Activated CD8-positive, alpha-beta T cell treated with anti-CD3 and anti-CD28 coated beads for 36 hours (primary cell): ENCODE results near the gene FFAR2. TPM values are rescaled to one million over a fixed set of nuclear protein-coding genes. Genes with fewer than 3 reads are reported as not detected.

ENCODE experiments used
- ATAC-seq: fragments of 200-7000 bp; cut with Tn5 transposase; one replicate; pipeline ENCODE4 v1.10.0; 2021; ENCODE audit warnings: mild to moderate bottlenecking, moderate library complexity
- CTCF ChIA-PET: fragments of 350-600 bp; sonication (Branson Sonifier 250); formaldehyde crosslinking; loops from one replicate; lab custom pipeline; 2021; ENCODE audit warnings: antibody characterized with exemption; lab: Charles Lee
- POLR2A ChIA-PET: fragments of 350-600 bp; sonication (Branson Sonifier 250); formaldehyde crosslinking; loops from one replicate; lab custom pipeline; 2021; ENCODE audit warnings: antibody characterized with exemption; lab: Charles Lee
- DNase-seq: peaks from one replicate; pipeline ENCODE4 v3.0.0-alpha.2; 2020
- H3K27ac Mint-ChIP-seq: one replicate; pipeline ENCODE4 v1.8.0; 2021; ENCODE audit warnings: mild to moderate bottlenecking, mixed read lengths
- H3K27me3 Mint-ChIP-seq: one replicate; pipeline ENCODE4 v1.8.0; 2021; ENCODE audit warnings: mixed read lengths
- H3K36me3 Mint-ChIP-seq: one replicate; pipeline ENCODE4 v1.8.0; 2021; ENCODE audit warnings: low read depth, mixed read lengths
- H3K4me1 Mint-ChIP-seq: one replicate; pipeline ENCODE4 v1.8.0; 2021; ENCODE audit warnings: low read depth, mixed read lengths
- H3K4me3 Mint-ChIP-seq: one replicate; pipeline ENCODE4 v1.8.0; 2021; ENCODE audit warnings: mild to moderate bottlenecking, moderate library complexity, mixed read lengths
- H3K9me3 Mint-ChIP-seq: one replicate; pipeline ENCODE4 v1.8.0; 2021; ENCODE audit warnings: mixed read lengths
- intact Hi-C: fragments of 100-400 bp; cut with micrococcal nuclease; formaldehyde crosslinking; loops from one replicate; pipeline ENCODE4 v1.10.0; 2022
- total RNA-seq, 2 experiments: library from RNA; stranded (reverse); gene quantifications; one replicate each; pipeline ENCODE4 v1.2.3, GENCODE V29; 2021
- TF ChIP-seq, protein P1 (sequence below): fragments of 200-600 bp; IDR thresholded peaks from one replicate; pipeline ENCODE4 v1.8.0; 2022; ENCODE audit warnings: antibody characterized with exemption, mild to moderate bottlenecking

The FFAR2 gene
- total RNA-seq, 2 experiments from 2014 or later: not detected

DNA sequence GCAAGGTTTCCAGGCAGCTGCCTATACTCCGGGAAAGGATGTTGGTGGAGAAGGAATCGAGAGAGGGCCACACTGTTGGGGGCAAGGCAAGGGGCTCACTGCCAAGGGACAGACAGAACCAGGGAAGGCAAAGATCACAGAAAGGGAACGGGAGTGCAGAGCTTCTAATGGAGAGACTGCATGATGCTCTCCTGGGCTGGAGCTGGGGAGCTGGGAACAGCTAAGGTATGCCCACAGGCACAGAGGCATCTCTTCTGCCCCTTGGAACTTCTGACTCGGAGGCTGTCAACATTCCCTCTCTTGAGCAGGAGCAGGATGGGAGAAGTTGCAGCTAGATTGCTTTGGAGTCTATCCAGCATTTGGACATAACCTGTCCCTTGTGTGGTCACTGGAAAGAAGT is 22.4 kb upstream of the FFAR2 start:
- POLR2A ChIA-PET: no interaction called here
- peaks cover 1% of the 10 kb centered on the region for H3K9me3 Mint-ChIP-seq
- no peak overlapping the region for H3K27ac Mint-ChIP-seq
- no peaks in the 10 kb centered on the region for H3K27me3 Mint-ChIP-seq
- CTCF ChIA-PET: no interaction called here
- ATAC-seq (no peak), DNase-seq (no peak)
- no peak overlapping the region for H3K4me3 Mint-ChIP-seq
- TF ChIP-seq, protein P1, sequence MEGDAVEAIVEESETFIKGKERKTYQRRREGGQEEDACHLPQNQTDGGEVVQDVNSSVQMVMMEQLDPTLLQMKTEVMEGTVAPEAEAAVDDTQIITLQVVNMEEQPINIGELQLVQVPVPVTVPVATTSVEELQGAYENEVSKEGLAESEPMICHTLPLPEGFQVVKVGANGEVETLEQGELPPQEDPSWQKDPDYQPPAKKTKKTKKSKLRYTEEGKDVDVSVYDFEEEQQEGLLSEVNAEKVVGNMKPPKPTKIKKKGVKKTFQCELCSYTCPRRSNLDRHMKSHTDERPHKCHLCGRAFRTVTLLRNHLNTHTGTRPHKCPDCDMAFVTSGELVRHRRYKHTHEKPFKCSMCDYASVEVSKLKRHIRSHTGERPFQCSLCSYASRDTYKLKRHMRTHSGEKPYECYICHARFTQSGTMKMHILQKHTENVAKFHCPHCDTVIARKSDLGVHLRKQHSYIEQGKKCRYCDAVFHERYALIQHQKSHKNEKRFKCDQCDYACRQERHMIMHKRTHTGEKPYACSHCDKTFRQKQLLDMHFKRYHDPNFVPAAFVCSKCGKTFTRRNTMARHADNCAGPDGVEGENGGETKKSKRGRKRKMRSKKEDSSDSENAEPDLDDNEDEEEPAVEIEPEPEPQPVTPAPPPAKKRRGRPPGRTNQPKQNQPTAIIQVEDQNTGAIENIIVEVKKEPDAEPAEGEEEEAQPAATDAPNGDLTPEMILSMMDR: no peak
- H3K36me3 Mint-ChIP-seq: no peaks in the 10 kb centered on the region
- intact Hi-C loops: no loop called here
- peaks cover 1% of the 10 kb centered on the region for H3K4me1 Mint-ChIP-seq

DNA sequence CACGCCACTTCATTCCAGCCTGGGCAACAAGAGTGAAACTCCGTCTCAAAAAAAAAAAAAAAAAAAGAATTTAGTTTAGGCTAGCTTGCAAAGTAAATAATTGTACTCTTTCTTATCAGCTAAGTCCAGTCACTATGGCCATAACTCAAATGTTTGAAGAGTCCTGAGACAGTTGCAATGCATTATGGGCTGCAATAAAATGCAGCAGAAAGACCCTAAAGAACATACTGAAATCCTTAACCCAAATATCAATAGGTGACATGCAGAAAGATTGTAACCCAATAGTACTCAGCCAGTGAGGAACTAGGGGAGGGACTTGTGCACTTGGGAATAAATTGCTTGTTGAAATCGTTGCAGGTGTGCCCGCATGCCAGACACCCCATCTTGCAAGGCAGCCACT is 20.9 kb upstream of the FFAR2 start:
- Mint-ChIP-seq H3K4me3 (no peak overlapping the region), H3K4me1 (peaks cover 3% of the 10 kb centered on the region), H3K36me3 (no peaks in the 10 kb centered on the region), H3K27me3 (no peaks in the 10 kb centered on the region), H3K9me3 (peaks cover 11% of the 10 kb centered on the region), H3K27ac (no peak overlapping the region)
- CTCF ChIA-PET: no interaction called here
- TF ChIP-seq, protein P1: no peak
- DNase-seq (no peak), ATAC-seq (no peak)
- POLR2A ChIA-PET: no interaction called here
- intact Hi-C loops: no loop called here

DNA sequence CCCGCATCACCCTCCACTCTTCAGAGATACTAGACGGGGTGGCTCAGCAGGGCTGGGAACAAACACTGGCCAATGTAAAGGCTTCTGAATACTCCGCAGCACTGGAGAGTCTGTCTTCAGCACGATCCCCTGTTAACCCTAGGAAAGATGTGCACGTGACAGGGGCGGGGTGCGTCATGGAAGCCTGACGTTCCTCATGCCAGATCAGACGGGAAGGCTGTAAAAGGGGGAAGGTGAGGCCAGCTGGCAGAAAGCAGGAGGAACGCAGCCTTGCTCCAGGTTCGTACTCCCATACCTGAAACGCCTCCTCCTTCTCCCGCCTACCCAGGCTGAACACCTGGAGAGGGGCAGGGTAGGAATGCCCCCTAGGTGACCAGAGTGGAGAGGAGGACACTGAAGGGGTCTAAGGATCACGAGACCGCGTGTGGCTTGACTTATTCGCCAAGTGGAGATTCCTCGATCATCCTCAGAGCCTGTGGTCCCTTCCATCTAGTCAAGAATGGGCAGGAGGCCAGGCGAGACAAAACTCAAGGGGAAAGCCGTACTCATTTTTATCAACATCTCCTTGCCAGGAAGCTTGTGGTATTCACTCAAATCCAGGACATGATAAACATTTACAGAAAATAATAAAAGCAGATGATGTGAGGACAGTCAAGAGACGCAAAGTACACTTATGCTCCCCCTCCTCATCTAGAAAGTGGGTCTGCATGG is 18.2 kb upstream of the FFAR2 start:
- CTCF ChIA-PET: no interaction called here
- peaks cover 3% of the 10 kb centered on the region for H3K4me1 Mint-ChIP-seq
- H3K27ac Mint-ChIP-seq: no peak overlapping the region
- POLR2A ChIA-PET: no interaction called here
- H3K9me3 Mint-ChIP-seq: peaks cover 11% of the 10 kb centered on the region
- TF ChIP-seq, protein P1: no peak
- no peaks in the 10 kb centered on the region for H3K36me3 Mint-ChIP-seq
- ATAC-seq (no peak), DNase-seq (no peak)
- peaks cover 3% of the 10 kb centered on the region for H3K27me3 Mint-ChIP-seq
- H3K4me3 Mint-ChIP-seq: no peak overlapping the region
- intact Hi-C loops: no loop called here

DNA sequence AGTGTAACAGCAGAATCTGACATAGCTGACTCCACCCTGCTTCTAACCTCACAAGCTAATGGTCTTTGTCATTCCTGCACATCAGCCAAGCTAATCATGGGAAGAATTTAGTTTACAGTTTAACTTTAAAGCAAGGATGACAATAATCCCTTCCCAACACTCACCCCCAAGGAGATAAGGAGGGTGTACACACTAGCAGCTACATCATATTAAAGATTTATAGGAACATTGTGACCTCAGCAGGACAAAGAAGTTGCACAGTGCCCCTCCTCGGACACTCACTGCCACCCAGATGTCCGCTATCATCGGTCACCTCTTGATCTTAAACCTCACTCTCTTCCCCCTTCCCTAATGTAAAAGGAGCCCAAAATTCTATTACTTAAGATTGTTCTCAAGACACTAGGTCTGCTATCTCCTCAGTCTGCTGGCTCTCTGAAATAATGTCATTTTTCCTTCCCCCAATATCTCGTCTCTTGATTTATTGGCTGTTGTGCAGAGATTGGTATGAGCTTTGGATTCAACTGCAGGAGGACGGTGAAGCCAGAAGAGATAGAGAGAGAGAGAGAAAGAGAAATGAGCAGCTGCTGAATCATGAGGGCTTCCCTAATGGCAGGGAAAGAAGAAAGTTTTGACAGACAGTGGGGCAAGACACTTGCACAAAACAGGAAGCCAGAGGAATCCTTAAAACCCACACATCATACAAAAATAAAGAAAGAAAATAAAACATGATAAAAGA is 17.5 kb upstream of the FFAR2 start:
- ChIA-PET CTCF (interaction anchor here (1.0 kb wide), 1 partner anchor 12 kb away, joined by 4 read pairs; no protein-coding TSS in a partner anchor), POLR2A (no interaction called here)
- Mint-ChIP-seq H3K36me3 (no peaks in the 10 kb centered on the region), H3K27me3 (peaks cover 3% of the 10 kb centered on the region), H3K9me3 (peaks cover 11% of the 10 kb centered on the region), H3K4me3 (no peak overlapping the region), H3K4me1 (peaks cover 5% of the 10 kb centered on the region), H3K27ac (no peak overlapping the region)
- intact Hi-C loops: no loop called here
- ATAC-seq (no peak), DNase-seq (no peak)
- TF ChIP-seq, protein P1: no peak
